Inflammatory macrophage (primary cell): ENCODE data around the gene SAMD1.

Experiments used
- DNase-seq, 2 donors: peaks; one replicate each; pipeline ENCODE4 v3.0.0-alpha.2; 2020 to 2022

The SAMD1 gene

DNA sequence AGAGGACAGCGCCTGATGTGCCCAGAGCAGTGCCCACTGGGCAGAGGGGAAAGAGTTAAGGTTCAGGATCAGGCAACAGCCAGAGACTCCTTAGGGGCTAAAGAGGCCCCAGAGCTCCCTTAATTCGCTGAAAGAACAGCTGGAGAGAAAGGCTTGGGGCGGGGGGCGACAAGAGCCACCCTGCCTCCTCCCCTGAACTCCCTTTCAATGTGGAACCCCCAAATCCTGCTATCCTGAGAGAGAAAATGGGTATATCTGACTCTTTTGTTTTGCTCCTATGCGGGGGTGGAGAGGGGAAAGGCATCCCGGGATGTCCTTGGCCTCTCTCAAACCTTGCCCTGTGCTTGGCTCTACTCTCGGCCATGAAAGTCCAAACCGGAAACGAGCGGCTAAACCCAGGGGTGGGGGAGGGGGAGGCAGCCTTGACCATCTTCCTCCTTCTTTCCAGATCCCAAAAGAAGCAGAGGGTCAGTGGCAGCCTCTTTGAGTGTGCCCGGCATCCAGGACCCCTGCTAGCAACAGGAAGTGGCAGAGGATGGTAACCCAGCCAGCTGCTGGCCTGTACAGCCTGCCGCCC lies 22.3 kb upstream of the SAMD1 start:
- no peak for DNase-seq

DNA sequence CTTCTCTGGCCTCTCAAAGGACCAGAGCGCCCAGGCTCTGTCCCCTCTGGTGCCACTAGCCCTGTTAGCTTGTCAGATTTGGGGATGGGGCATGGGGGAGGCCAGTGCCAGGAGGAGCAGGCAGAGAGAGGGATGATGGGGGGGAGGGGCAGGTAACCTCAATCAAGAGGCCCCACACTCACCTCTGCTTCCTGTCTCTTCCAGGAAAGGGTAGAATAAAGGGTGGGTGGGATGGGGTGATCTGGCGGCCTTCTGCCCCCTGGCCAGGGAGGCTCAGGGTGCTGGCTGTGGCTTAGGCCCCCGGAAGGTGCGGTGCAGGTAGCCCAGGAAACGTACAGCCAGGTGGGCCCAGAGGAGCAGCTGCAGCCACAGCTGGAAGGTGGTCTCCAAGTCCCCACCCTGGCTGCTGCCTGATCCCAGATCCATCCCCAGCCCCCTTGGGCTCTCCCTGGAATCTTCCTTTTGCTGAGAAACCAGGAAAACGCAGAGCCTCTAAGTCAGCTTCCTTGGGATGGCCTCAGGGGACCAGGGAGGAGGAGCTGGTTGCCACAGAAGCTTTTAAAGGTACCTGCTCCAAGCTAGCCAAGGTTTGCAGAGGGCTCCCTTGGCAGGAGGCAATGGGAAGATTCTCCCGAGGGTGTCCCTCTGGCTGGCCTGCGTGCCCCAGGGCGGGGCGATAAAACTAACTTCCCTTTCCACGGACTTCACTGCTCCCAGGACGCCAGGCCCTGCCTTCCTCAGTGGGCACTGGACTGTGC lies 21.7 kb upstream of the SAMD1 start:
- DNase-seq: peak; percentile 15 to 48

DNA sequence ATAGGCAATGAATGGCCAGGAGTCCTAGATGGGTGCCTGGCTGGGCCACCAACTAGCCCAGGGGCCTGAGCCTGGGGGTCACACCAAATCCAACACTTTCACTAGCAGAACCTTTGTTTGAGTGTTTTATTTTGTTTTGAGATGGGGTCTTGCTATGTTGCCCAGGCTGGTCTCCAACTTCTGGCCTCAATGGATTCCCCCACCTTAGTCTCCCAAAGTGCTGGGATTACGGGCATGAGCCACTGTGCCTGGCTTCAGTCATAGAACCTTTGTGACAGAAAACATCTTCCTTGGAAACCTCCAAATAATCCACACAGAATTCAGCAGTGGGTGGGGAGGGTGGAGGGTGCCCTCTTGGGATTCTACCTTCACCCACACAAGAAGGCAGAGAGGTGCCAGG lies 20.9 kb upstream of the SAMD1 start:
- no peak for DNase-seq

- no peak for DNase-seq
These were observed 20.1 kb upstream of the SAMD1 start for GRCh38 chr19:14110650-14111049.

DNA sequence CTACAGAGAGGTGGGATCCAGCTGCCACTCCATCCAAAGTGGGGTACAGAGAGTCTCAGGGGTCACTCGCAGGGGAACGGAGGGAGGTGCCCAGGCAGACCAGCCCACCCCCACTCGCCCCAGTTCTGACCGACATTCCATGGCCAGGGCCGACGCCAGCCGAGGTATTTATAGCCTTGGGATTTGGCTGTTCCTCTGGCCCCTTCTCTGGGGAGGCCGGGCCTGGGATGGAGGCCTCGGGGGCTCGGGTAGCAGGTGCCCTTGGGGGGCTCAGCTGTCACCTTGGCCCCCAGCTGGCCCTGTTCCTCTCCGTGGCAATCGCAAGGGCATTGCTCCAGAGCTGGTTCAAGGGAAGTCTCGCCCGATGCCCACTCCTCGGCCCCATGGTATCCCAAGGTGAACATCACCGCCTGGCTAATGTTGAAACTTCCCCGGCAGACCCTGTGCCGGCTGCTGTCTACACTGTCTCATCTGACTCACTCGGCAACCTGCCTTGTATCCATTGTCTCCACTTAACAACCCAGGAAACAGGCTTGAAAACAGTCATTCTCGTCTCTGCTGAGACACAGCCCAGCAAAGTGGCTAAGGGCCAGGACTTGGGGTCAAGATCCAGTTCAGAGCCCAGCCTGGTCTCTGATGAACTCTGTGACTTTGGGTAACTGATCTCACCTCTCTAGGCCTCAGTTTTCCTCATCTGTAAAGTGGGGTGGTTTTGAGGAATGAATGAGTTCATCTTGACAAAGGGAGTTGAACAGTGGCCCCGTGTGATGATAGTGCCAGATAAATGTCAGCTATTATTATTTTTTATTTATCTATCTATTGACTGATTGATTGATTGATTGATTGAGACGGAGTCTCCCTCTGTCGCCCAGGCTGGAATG lies 17.3 kb upstream of the SAMD1 start:
- DNase-seq: no peak

- no peak for DNase-seq
These were observed 16.3 kb upstream of the SAMD1 start for GRCh38 chr19:14106840-14107239.

GRCh38 chr19:14105680-14106079 lies 15.1 kb upstream of the SAMD1 start:
- DNase-seq: no peak

DNA sequence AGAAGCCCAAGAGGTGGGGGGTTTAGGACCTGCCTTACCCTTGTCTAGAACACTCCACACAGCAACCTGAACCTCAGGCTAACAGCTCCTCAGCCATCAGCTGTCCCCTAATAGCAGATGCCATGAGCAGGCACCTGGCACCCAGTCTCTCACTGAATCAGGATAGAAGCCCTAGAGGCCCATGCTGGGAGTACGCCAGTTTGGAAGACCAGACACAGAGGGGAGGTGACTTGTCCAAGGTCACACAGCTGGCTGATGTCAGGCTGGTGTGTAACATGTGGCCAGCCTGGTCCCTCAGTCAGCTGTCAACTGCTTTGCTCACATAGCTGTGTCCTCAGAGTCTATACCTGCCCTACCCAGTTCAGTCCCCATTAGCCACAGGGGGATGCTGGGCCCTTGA lies 12.8 kb upstream of the SAMD1 start:
- no peak for DNase-seq

DNA sequence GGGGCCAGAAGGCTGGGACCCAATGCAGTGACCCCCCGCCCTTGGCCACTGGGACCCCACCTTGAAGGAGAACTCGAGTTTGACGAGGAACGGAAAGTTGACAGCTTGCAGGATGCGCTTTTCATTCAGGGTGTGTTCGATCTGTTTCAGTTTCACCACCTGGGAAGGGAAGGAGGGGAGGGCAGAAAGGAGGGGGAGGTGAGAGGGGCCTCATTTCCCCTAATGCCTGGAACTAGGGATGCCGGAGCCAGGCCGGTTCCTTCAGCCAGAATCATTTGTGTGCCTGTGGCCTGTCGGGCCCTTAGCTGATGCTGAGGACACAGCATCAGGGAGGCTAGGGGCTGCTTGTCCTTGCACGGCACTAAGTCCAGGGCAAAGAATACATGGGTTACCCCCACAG lies 12.2 kb upstream of the SAMD1 start:
- DNase-seq: no peak

GRCh38 chr19:14102102-14102696 lies 11.6 kb upstream of the SAMD1 start:
- no peak for DNase-seq

DNA sequence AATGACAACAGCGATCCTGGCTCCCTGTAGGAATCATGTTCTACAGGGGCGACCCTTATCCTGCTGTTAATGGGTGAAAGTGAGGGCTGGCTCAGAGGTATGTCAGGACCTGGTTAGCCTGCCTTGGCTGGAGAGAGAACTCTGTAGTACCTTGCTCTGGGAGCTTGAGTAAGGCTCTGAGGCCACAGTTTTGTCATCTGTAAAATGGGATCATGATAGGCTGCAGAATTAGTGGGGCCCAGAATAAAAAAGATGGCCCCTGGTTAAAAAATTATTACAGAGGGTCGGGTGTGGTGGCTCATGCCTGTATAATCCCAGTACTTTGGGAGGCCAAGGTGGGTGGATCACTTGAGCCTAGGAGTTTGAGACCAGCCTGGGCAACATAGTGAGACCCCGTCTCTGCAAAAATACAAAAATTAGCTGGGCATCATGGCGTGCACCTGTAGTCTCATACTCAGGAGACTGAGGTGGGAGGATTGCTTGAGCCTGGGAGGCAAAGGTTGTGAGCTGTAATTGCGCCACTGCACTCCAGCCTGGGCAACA lies 10.5 kb upstream of the SAMD1 start:
- no peak for DNase-seq

- no peak for DNase-seq
These were observed 7.1 kb upstream of the SAMD1 start for GRCh38 chr19:14097532-14098151.

DNA sequence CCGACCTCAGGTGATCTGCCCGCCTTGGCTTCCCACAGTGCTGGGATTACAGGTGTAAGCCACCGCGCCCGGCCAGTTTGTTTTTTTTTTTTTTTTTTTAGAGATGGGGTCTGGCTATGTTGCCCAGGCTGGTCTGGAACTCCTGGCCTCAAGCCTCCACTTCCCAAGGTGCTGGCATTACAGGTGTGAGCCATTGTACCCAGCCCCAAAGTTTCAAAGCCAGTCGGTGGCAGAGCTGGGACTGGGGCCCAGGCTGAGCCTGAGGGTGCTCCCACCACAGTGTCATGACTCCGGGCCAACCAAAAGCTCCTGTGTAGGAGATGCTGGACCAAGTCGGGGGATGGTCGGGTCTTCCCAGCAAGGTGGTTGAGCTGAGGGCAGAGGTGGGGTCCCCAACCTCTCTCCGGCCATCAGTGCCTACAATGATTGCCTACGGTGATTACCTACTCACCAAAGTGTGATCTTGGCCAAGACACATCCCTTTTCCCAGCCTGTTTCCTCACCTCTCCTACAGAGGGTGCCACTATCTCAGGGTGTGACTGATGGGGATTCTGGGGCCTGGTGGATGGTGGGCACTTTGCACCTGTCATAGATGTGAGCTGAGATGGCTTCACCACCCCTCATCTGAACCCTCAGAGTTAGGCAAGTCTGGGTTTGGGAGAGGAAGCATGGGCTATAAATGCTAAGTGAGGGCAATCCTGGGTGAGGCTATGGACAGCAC lies 5.9 kb upstream of the SAMD1 start:
- no peak for DNase-seq

- DNase-seq: no peak
These were observed 4.3 kb upstream of the SAMD1 start for GRCh38 chr19:14094854-14095253.

- peak in 1 of 2 donors; percentile 3 for DNase-seq
These were observed 2.7 kb upstream of the SAMD1 start for GRCh38 chr19:14093117-14093823.

DNA sequence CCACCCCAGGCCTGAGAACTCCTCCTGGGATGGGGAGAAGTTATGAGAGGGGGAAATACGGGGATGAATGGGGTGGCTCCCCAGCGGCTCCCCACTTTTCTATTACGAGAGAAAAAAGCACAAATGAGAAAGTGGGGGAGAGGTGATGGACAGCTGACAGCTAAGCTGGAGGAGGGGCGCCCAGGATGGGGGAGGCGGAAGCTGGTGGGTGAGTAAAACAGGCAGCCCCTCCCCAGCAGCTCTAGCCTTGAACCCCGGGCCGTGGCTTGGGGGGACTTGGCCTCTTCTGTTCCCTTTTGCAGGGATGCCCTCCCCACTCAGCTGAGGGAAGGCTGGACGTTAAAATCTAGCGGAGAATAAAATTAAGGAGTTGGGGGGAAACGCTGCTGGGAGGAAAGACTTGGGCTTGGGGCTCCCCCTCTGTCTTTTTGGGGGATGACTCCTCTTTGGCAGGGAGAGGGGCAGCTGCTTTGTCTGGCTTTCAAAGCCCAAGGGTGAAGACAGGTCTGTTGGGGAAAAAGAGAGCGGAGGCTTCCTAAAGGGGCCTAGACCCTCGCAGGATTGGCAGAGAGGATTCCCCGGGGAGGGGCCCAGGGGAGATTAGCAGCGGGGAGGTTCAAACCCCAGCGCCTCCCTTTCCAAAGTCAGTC lies 1.4 kb upstream of the SAMD1 start:
- DNase-seq: no peak

DNA sequence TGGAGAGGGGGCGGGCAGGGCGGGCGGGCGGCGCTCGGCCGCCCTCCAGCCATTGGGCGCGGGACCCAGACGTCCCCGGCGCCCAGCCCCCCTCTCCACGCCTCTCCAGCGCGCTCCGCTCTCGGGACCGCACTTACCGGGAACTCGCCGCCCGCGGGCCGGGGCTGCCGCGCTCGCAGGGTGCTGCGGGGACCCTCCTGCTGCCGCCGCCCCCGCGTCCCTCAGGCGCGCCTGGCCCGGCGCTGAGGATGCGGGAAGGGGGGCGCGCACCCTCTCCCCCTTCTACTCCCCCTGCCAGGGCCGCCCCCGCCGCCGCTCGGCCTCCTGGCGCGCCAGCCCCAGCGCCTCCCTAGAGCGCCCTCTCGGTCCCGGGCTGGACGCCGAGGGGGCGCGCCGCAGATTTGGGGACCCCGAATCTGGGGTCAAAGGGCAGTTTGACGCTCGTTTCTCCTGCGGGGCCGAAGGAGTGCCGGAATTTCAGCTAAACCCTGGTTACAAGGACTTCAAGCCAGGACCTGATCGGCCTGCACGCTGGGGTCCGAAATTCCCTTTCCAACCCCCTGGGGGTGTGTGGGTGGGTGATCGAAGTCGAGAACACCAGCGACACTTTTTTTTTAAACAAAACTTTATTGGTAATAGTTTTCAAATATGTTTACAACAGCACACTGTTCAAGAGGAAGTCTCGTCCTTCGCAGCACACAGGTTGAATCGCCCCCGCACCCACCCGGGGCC lies 696 bp upstream of the SAMD1 start:
- peak; percentile 60 to 81 for DNase-seq

DNA sequence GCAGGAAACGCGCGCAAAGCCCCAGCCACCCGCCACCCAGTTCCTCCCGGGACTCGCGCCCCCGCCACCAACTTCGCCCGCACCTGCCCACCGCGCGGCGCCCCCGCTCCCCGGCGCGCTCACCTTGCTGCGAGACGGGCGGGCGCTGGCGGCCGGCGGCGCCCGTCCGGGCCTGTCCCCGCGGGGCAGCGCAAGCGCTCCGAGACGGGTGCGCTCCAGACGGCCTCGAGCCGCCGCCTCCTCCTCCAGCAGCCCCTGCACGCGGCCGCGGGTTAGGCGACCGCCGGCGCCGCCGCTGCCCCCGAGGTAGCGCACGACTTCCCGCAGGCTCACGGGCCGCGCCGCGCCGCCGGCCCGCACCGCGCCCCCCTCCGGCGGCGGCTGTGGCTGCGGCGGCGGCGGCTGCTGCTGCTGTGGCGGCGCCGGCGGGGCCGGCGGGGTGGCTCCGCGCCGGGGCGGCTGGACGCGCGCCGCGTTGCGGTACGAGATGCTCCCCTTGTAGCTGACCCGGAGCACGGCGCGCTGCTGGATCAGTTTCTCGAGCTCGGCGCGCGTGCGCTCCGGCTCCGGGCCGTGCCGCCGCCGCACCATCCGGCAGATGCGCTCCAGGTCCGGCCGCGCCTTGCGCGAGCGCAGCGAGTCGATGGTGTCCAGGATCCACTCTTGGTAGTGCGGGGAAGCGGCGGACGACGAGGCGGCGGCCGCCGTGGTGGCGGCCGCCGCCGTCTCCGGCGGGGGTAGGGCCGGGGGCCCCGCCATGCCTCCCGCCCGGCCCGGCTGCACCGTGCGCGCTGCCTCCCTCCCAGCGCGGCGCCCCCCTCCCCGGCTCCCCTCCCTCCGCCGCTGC lies 666 bp downstream of the SAMD1 start:
- DNase-seq: peak; percentile 33 to 65

GRCh38 chr19:14089412-14089661 lies 1.2 kb downstream of the SAMD1 start:
- DNase-seq: no peak
